NCI-H1048 (cell line): ENCODE measurements around the gene CTBP2.

Experiments
- DNase-seq: peaks from one replicate; lab custom pipeline; 2025; lab: John Stamatoyannopoulos, UW

Gene CTBP2

GRCh38 chr10:124977161-124977560 is 183.2 kb downstream of the CTBP2 start:
- no peak for DNase-seq

DNA sequence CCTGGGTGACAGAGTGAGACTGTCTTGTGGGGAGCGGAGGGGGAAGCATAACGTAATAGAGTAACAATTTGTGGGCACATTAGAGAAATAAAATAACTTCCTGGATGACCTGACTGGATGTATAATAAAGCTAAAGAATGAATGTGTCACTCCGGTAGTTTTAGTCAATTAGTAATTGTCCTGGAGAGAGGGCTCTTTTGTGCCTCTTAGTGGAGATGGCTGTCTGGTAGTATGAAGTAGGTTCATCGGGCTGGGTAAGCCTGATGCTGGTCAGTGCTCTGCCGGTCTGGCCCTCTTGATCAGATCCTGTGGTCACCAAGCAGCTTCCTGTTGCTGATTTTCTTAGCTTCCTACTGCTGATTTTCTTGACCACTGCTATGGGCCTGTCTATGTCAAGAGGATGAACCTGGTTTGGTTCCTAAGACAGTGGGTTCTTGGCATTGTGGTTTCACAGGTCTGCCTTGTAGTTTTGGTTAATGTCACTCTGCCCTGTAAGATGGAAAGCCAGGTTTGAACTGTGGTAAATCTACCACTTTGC is 184.3 kb downstream of the CTBP2 start:
- no peak for DNase-seq

DNA sequence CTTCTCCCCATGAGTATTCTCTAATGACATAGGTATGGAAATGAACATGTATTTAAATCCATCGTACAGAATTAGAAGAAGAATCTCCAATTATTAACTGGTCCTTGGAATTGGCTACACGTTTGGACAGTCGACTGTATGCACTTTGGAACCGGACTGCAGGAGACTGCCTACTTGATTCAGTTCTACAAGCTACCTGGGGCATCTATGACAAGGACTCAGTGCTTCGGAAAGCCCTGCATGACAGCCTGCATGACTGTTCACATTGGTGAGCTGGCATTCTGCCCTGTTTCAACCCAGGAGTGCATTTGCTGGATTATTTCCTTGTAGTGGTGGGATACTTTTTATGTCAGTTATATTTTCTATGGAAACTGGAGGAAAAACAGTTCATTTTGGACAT is 186.2 kb downstream of the CTBP2 start:
- no peak for DNase-seq

GRCh38 chr10:124972637-124973036 is 187.7 kb downstream of the CTBP2 start:
- DNase-seq: no peak

DNA sequence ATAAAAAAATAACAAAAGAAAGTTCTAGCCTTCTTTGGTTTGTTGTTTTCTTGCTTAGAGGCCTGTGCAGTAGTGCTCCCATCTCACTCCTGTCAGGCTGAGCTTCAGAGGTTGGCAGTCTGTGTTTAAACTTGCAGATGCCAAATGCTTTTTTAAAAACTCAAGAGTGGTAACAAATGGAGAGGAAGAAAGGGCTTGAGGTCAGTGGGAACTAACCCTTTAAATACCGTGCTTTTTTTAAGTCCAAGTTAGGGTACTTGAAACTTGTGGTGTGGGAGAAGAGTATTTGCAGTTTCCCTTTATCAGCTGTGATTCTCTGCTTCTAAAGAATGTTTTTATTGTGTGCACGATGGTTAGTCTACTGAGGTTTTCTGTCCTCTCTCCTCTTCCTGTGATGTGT is 189.1 kb downstream of the CTBP2 start:
- no peak for DNase-seq

DNA sequence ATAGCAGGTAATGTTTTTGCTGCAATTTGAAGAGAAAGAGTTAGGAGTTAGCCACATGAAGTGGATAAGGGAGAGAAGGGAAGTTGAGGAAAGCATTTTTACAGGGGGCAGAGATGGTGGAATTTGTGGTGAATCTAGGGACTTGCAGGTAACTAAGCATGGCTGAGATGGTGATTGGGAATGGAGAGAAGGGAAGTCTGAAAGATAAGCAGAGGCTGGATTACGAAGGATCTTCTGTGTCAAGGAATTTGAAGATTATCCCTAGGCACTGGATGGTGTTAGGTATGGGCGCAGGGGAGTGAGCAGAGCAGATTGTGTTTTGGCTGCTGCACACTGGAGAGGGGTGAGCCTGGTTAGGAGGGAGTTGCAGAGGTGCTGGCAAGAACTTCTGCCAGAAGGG is 193.1 kb downstream of the CTBP2 start:
- DNase-seq: no peak

GRCh38 chr10:124966008-124966407 is 194.4 kb downstream of the CTBP2 start:
- DNase-seq: no peak

- no peak for DNase-seq
Observed at GRCh38 chr10:124963866-124964720, 196.3 kb downstream of the CTBP2 start.

- no peak for DNase-seq
Observed at GRCh38 chr10:124962421-124962820, 197.9 kb downstream of the CTBP2 start.

DNA sequence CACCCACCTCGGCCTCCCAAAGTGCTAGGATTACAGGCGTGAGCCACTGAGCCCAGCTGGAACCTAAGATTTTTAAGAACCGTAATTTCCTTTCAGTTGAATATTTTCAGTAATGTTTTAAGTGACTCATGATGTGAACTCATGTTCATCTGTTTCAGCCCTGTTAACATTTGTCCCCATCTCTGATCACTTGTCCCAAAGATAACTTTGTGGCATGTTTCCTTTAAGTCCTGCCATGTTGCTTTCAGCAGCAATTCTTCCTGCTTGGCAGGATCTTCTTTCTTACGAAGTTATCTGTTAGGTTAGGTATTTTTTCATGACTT is 199.2 kb downstream of the CTBP2 start:
- no peak for DNase-seq

DNA sequence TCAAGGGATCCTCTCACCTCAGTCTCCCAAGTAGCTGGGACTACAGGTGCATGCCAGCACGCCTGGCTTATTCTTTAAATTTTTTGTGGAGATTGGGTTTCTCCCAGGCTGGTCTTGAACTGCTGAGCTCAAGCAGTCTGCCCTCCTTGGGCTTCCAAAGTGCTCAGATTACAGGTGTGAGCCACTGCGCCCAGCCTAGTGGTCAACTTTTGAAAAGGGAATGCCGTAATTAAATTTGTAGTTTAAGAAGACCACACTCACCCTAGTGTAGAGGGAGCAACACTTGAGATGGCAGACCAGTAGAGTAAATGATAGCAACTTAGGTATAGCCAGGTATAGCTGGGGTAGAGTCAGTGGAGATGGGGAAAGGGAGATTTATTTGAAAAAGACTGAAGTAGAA is 200.8 kb downstream of the CTBP2 start:
- DNase-seq: no peak

DNA sequence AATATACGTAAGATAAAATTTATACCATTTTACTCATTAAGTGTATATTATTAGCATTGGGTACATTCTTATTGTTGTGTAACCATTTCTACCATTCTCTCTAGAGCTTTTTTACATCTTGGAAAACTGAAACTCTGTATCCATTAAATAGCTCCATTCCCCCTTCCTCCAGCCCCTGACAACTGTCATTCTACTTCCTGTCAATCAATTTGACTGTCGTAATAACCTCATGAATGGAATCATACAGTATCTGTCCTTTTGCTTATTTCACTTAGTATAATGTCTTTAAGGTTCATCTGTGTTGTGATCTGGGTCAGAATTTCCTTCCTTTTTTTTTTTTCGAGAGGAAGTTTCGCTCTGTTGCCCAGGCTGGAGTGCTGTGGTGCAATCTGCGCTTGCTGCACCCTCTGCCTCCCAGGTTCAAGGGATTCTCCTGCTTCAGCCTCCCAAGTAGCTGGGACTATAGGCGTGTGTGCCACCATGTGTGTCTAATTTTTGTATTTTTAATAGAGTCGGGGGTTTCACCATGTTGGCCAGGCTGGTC is 202.9 kb downstream of the CTBP2 start:
- no peak for DNase-seq

- DNase-seq: no peak
Observed at GRCh38 chr10:124956764-124957163, 203.6 kb downstream of the CTBP2 start.

GRCh38 chr10:124955868-124956267 is 204.5 kb downstream of the CTBP2 start:
- no peak for DNase-seq

GRCh38 chr10:124955243-124955642 is 205.1 kb downstream of the CTBP2 start:
- no peak for DNase-seq

GRCh38 chr10:124953421-124953820 is 206.9 kb downstream of the CTBP2 start:
- DNase-seq: no peak

- no peak for DNase-seq
Observed at GRCh38 chr10:124952123-124952522, 208.2 kb downstream of the CTBP2 start.

DNA sequence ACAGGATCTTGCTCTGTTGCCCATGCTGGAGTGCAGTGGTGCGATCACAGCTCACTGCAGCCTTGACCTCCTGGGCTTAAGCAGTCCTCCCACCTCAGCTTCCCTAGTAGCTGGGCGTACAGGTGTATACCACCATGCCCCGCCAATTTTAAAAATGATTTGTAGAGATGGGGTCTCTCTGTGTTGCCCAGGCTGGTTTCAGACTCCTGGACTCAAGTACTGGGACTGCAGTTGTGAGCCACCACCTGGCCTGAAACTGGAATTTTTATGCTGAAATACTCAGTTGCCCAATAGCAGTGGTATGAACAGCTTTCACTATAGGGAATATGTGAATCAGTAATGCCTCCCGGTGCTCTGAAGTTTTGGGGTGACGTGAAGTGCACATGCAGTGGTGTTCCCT is 210.8 kb downstream of the CTBP2 start:
- DNase-seq: no peak

- DNase-seq: no peak
Observed at GRCh38 chr10:124946945-124947344, 213.4 kb downstream of the CTBP2 start.

DNA sequence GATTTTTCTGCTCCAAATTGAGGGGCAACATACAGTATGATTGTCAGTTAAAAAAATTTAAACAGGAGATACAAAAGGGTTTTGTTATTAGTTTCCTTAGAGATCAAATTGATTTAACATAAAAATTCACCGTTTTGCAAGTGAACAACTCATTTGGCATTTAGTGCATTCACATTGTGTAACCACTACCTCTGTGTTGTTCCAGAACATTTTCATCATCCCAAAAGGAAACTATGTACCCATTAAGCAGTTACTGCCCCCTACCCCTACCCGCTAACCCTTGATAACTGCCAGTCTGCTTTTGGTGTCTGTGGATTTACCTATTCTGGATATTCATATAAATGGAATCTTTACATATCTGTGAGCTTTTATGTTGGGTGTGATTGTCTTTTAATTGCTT is 215.4 kb downstream of the CTBP2 start:
- no peak for DNase-seq

- DNase-seq: no peak
Observed at GRCh38 chr10:124943301-124944092, 216.9 kb downstream of the CTBP2 start.

DNA sequence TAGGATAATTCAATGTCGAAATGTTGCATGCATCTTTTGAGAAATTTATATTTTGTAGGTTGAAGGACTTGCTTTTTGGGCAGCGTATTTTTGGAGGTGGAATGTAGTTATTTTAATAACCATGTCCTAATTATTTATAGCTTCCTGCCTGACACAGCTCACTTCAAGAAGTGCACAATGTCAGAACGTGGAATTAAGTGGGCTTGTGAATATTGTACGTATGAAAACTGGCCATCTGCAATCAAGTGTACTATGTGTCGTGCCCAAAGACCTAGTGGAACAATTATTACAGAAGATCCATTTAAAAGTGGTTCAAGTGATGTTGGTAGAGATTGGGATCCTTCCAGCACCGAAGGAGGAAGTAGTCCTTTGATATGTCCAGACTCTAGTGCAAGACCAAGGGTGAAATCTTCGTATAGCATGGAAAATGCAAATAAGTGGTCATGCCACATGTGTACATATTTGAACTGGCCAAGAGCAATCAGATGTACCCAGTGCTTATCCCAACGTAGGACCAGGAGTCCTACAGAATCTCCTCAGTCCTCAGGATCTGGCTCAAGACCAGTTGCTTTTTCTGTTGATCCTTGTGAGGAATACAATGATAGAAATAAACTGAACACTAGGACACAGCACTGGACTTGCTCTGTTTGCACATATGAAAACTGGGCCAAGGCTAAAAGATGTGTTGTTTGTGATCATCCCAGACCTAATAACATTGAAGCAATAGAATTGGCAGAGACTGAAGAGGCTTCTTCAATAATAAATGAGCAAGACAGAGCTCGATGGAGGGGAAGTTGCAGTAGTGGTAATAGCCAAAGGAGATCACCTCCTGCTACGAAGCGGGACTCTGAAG is 217.8 kb downstream of the CTBP2 start:
- DNase-seq: no peak
